GM21381 (cell line): ENCODE measurements around the gene ZNF557.
"Not testable (repeated sequence)": the region's sequence is repeated elsewhere in the genome, so short reads cannot be mapped to it uniquely, and the experiment has no call there.

Experiments
- ATAC-seq: cut with Tn5 transposase; IDR thresholded peaks from one replicate; pipeline ENCODE4 v1.9.1; 2021; ENCODE audit warnings: mild to moderate bottlenecking, moderate library complexity; ENCODE audit not compliant: unreplicated experiment

ZNF557 gene

GRCh38 chr19:7069042-7069903, at the start of gene ZNF557:
ZNF557 (plus strand) TSS chr19:7069703; CDS start chr19:7075075, 5,372 bp downstream.
- peak; percentile 90 for ATAC-seq

- ATAC-seq: not testable (repeated sequence)
Measured at GRCh38 chr19:7021331-7021730, 48.2 kb upstream of the ZNF557 start, which contains the start of gene MBD3L2B. MBD3L2B (minus strand) TSS chr19:7021431; CDS start chr19:7021397, 34 bp downstream.

GRCh38 chr19:7028790-7029189, 40.7 kb upstream of the ZNF557 start:
- ATAC-seq: not testable (repeated sequence)

GRCh38 chr19:7030278-7030677, 39.2 kb upstream of the ZNF557 start, which contains the start of gene MBD3L5:
MBD3L5 (plus strand) TSS chr19:7030578; CDS start chr19:7030612, 34 bp downstream.
- not testable (repeated sequence) for ATAC-seq

- not testable (repeated sequence) for ATAC-seq
Measured at GRCh38 chr19:7040079-7040478, 29.4 kb upstream of the ZNF557 start, which contains the start of gene MBD3L4. MBD3L4 (minus strand) TSS chr19:7040179; CDS start chr19:7040144, 35 bp downstream.

- ATAC-seq: not testable (repeated sequence)
Measured at GRCh38 chr19:7041563-7041962, 27.9 kb upstream of the ZNF557 start.

GRCh38 chr19:7049021-7049420, 20.5 kb upstream of the ZNF557 start, which contains the start of gene MBD3L2:
MBD3L2 (plus strand) TSS chr19:7049321; CDS start chr19:7049374, 53 bp downstream.
- not testable (repeated sequence) for ATAC-seq

GRCh38 chr19:7051421-7051820, 18.1 kb upstream of the ZNF557 start:
- ATAC-seq: not testable (repeated sequence)

- ATAC-seq: not testable (repeated sequence)
Measured at GRCh38 chr19:7052896-7053295, 16.6 kb upstream of the ZNF557 start.

GRCh38 chr19:7054635-7055368, 14.7 kb upstream of the ZNF557 start:
- ATAC-seq: not testable (repeated sequence)

GRCh38 chr19:7055679-7056078, 13.8 kb upstream of the ZNF557 start:
- ATAC-seq: not testable (repeated sequence)

- not testable (repeated sequence) for ATAC-seq
Measured at GRCh38 chr19:7056371-7056770, 13.1 kb upstream of the ZNF557 start.

- not testable (repeated sequence) for ATAC-seq
Measured at GRCh38 chr19:7058576-7058975, 10.9 kb upstream of the ZNF557 start, which contains the start of gene MBD3L3. MBD3L3 (minus strand) TSS chr19:7058676; CDS start chr19:7058605, 71 bp downstream.

GRCh38 chr19:7059977-7060376, 9.5 kb upstream of the ZNF557 start:
- not testable (repeated sequence) for ATAC-seq

- no peak for ATAC-seq
Measured at GRCh38 chr19:7063339-7063738, 6.2 kb upstream of the ZNF557 start.

GRCh38 chr19:7063764-7064418, 5.6 kb upstream of the ZNF557 start:
- no peak for ATAC-seq

- not testable (repeated sequence) for ATAC-seq
Measured at GRCh38 chr19:7067122-7067521, 2.4 kb upstream of the ZNF557 start.

- ATAC-seq: no peak
Measured at GRCh38 chr19:7067716-7068115, 1.8 kb upstream of the ZNF557 start.

GRCh38 chr19:7068599-7068998, 904 bp upstream of the ZNF557 start:
- ATAC-seq: no peak

- no peak for ATAC-seq
Measured at GRCh38 chr19:7069904-7070226, 362 bp downstream of the ZNF557 start.

- ATAC-seq: no peak
Measured at GRCh38 chr19:7072541-7072940, 3.0 kb downstream of the ZNF557 start.
